Parathyroid adenoma (tissue), 2 donors: ENCODE measurements around the gene TCF23.
"Not testable (repeated sequence)": the region's sequence is repeated elsewhere in the genome, so short reads cannot be mapped to it uniquely, and the experiment has no call there.

ENCODE experiments used
- H2AFZ ChIP-seq: fragments of 300-600 bp; sonication (generic); one replicate; pipeline ENCODE4 v1.7.0; 2017; ENCODE audit warnings: antibody characterized with exemption, mild to moderate bottlenecking
- H3K27ac ChIP-seq: fragments of 300-600 bp; sonication (generic); one replicate; pipeline ENCODE4 v1.7.0; 2017
- H3K27me3 ChIP-seq: fragments of 300-600 bp; sonication (generic); one replicate; pipeline ENCODE4 v1.7.0; 2017; ENCODE audit warnings: low read length; ENCODE audit not compliant: control insufficient read depth, insufficient read depth
- H3K36me3 ChIP-seq: fragments of 300-600 bp; sonication (generic); one replicate; pipeline ENCODE4 v1.7.0; 2017; ENCODE audit warnings: low read length; ENCODE audit not compliant: control insufficient read depth, insufficient read depth
- H3K4me1 ChIP-seq: fragments of 300-600 bp; sonication (generic); one replicate; pipeline ENCODE4 v1.7.0; 2017; ENCODE audit warnings: control low read depth
- H3K4me2 ChIP-seq: fragments of 300-600 bp; sonication (generic); one replicate; pipeline ENCODE4 v1.7.0; 2017; ENCODE audit warnings: low read length
- H3K4me3 ChIP-seq: fragments of 300-600 bp; sonication (generic); one replicate; pipeline ENCODE4 v1.7.0; 2017; ENCODE audit warnings: low read depth, low read length
- H3K79me2 ChIP-seq: fragments of 300-600 bp; sonication (generic); one replicate; pipeline ENCODE4 v1.7.0; 2017; ENCODE audit warnings: control low read depth
- H3K9ac ChIP-seq: fragments of 300-600 bp; sonication (generic); one replicate; pipeline ENCODE4 v1.7.0; 2017; ENCODE audit warnings: mild to moderate bottlenecking
- H3K9me3 ChIP-seq: fragments of 300-600 bp; sonication (generic); one replicate; pipeline ENCODE4 v1.7.0; 2017; ENCODE audit warnings: low read length; ENCODE audit not compliant: control insufficient read depth
- CTCF ChIP-seq: fragments of 300-600 bp; sonication (generic); IDR thresholded peaks from one replicate; pipeline ENCODE4 v1.7.0; 2017; ENCODE audit warnings: antibody characterized with exemption, mild to moderate bottlenecking
- donor health status: primary hyperparathyroidism.

The TCF23 gene

GRCh38 chr2:27191070-27191829 lies 42.4 kb downstream of the TCF23 start:
- Histone ChIP-seq H2AFZ (peak overlapping the region; percentile 17), H3K9me3 (no peaks in the 10 kb centered on the region), H3K4me2 (no peak overlapping the region), H3K27ac (no peak overlapping the region), H3K79me2 (no peaks in the 10 kb centered on the region), H3K27me3 (no peaks in the 10 kb centered on the region), H3K4me1 (no peaks in the 10 kb centered on the region), H3K36me3 (no peaks in the 10 kb centered on the region), H3K4me3 (no peak overlapping the region), H3K9ac (no peak overlapping the region)
- peak; percentile 63 for TF ChIP-seq CTCF

- no peaks in the 10 kb centered on the region for H3K36me3 ChIP-seq
- no peak overlapping the region for H3K4me2 ChIP-seq
- H3K4me3 ChIP-seq = no peak overlapping the region
- H3K27ac ChIP-seq = no peak overlapping the region
- H3K4me1 ChIP-seq = no peaks in the 10 kb centered on the region
- H3K9ac ChIP-seq = no peak overlapping the region
- TF ChIP-seq CTCF = no peak
- no peaks in the 10 kb centered on the region for H3K79me2 ChIP-seq
- H3K27me3 ChIP-seq = no peaks in the 10 kb centered on the region
- H2AFZ ChIP-seq = no peak overlapping the region
- no peaks in the 10 kb centered on the region for H3K9me3 ChIP-seq
Observed at GRCh38 chr2:27194538-27195354, 45.9 kb downstream of the TCF23 start.

DNA sequence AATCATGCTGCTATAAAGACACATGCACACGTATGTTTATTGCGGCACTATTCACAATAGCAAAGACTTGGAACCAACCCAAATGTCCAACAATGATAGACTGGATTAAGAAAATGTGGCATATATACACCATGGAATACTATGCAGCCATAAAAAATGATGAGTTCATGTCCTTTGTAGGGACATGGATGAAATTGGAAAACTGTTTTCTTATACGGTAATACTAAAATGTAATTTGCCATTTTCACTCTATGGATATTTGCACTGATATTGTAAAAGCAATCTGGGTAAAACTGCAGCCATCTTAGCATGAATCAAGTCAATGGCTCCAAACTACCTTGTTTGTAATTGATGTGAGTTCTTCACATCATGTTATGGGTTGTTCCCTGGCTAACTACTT lies 47.0 kb downstream of the TCF23 start:
- not testable (repeated sequence) for H3K36me3 ChIP-seq, H3K4me3 ChIP-seq, H3K27ac ChIP-seq, H3K9ac ChIP-seq, H2AFZ ChIP-seq, H3K27me3 ChIP-seq, H3K4me1 ChIP-seq, H3K9me3 ChIP-seq, H3K4me2 ChIP-seq, H3K79me2 ChIP-seq

DNA sequence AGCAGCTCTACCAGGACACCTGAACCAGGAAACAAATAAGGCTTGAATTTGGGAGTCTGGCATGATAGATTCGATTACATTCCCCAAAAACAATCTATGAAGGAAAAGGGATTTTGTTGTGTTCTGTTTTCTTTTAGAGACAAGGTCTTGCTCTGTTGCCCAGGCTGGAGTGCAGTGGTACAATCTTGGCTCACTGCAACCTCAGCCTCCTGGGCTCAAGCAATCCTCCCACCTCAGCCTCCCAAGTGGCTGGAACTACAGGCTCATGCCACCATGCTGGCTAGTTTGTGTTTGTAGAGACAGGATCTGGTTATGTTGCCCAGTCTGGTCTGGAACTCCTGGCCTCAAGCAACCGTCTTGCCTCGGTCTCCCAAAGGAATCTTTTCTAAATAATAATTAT lies 49.3 kb downstream of the TCF23 start:
- H3K9ac ChIP-seq, H3K4me2 ChIP-seq, H3K4me1 ChIP-seq, H3K4me3 ChIP-seq, H2AFZ ChIP-seq, H3K79me2 ChIP-seq, H3K27me3 ChIP-seq, H3K36me3 ChIP-seq, H3K27ac ChIP-seq, H3K9me3 ChIP-seq: not testable (repeated sequence)

GRCh38 chr2:27198627-27199026 lies 49.8 kb downstream of the TCF23 start:
- TF ChIP-seq CTCF = no peak
- Histone ChIP-seq H3K4me1 (no peaks in the 10 kb centered on the region), H3K79me2 (no peaks in the 10 kb centered on the region), H3K9me3 (no peaks in the 10 kb centered on the region), H3K36me3 (no peaks in the 10 kb centered on the region), H3K27ac (no peak overlapping the region), H3K4me2 (no peak overlapping the region), H3K27me3 (no peaks in the 10 kb centered on the region), H3K9ac (no peak overlapping the region), H2AFZ (no peak overlapping the region), H3K4me3 (no peak overlapping the region)
